BE2C (cell line): ENCODE results near the gene FAM107B.
"Not testable (repeated sequence)": the region's sequence is repeated elsewhere in the genome, so short reads cannot be mapped to it uniquely, and the experiment has no call there.

Experiments used
- DNase-seq: peaks from one replicate; pipeline ENCODE4 v3.0.0-alpha.2; 2020
- H3K27me3 ChIP-seq: fragments of 250-450 bp; sonication (Bioruptor Pico); 2 replicates; pipeline ENCODE4 v1.5.1; 2020; ENCODE audit warnings: mild to moderate bottlenecking
- H3K36me3 ChIP-seq: fragments of 250-450 bp; sonication (Bioruptor Pico); 2 replicates; pipeline ENCODE4 v1.5.1; 2020; ENCODE audit warnings: mild to moderate bottlenecking
- H3K4me1 ChIP-seq: fragments of 250-450 bp; sonication (Bioruptor Pico); 2 replicates; pipeline ENCODE4 v1.5.1; 2020
- H3K4me3 ChIP-seq: 2 replicates; pipeline ENCODE4 v1.5.1; 2011; ENCODE audit warnings: low read depth, low read length
- H3K9me3 ChIP-seq: fragments of 250-450 bp; sonication (Bioruptor Pico); 2 replicates; pipeline ENCODE4 v1.5.1; 2020
- TF ChIP-seq, protein P1 (sequence below): IDR thresholded peaks from 2 replicates; pipeline ENCODE4 v1.5.1; 2012; ENCODE audit warnings: mild to moderate bottlenecking, low read depth, low read length

FAM107B gene

DNA sequence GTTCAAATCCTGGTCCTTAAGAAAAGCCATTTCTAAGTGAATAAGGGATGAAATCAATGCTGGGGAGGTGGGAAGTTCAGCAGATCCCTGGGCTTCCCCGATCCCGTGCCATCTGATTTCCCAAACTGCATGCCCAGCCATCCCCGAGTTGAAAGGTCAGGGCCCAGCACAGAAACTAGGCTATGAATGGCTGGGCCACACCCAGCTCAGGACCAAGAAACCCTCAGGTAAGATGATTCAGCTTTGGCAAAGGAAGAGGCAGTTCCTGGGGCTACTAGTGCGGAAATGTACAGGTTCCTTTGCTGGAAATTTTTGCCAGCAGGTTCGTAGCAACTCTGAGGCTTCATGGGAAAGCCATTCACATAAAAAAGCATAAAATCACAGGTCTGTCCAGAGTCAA, 182.7 kb downstream of the FAM107B start:
- TF ChIP-seq, protein P1, sequence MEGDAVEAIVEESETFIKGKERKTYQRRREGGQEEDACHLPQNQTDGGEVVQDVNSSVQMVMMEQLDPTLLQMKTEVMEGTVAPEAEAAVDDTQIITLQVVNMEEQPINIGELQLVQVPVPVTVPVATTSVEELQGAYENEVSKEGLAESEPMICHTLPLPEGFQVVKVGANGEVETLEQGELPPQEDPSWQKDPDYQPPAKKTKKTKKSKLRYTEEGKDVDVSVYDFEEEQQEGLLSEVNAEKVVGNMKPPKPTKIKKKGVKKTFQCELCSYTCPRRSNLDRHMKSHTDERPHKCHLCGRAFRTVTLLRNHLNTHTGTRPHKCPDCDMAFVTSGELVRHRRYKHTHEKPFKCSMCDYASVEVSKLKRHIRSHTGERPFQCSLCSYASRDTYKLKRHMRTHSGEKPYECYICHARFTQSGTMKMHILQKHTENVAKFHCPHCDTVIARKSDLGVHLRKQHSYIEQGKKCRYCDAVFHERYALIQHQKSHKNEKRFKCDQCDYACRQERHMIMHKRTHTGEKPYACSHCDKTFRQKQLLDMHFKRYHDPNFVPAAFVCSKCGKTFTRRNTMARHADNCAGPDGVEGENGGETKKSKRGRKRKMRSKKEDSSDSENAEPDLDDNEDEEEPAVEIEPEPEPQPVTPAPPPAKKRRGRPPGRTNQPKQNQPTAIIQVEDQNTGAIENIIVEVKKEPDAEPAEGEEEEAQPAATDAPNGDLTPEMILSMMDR = no peak
- no peak for DNase-seq
- H3K4me3 ChIP-seq = no peak overlapping the region

DNA sequence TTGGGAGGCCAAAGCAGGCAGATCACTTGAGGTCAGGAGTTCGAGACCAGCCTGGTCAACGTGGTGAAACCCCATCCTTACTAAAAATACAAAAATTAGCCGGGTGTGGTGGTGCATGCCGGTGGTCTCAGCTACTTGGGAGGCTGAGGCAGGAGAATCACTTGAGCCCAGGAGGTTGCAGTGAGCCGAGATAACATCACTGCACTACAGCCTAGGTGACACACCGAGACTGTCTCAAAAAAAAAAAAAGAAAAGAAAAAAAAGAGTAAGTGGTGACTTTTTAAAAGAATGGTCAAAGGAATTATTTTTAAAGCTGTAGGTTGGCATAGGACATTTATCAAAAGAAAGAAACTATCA, 185.8 kb downstream of the FAM107B start:
- Histone ChIP-seq H3K36me3 (peaks cover 12% of the 10 kb centered on the region), H3K4me1 (peaks cover 21% of the 10 kb centered on the region)

More for the DNA sequence above, 182.7 kb downstream of the FAM107B start:
- no peaks in the 10 kb centered on the region for H3K9me3 ChIP-seq
- H3K27me3 ChIP-seq = no peaks in the 10 kb centered on the region
- H3K36me3 ChIP-seq = peaks cover 17% of the 10 kb centered on the region
- H3K4me1 ChIP-seq = peaks cover 19% of the 10 kb centered on the region

DNA sequence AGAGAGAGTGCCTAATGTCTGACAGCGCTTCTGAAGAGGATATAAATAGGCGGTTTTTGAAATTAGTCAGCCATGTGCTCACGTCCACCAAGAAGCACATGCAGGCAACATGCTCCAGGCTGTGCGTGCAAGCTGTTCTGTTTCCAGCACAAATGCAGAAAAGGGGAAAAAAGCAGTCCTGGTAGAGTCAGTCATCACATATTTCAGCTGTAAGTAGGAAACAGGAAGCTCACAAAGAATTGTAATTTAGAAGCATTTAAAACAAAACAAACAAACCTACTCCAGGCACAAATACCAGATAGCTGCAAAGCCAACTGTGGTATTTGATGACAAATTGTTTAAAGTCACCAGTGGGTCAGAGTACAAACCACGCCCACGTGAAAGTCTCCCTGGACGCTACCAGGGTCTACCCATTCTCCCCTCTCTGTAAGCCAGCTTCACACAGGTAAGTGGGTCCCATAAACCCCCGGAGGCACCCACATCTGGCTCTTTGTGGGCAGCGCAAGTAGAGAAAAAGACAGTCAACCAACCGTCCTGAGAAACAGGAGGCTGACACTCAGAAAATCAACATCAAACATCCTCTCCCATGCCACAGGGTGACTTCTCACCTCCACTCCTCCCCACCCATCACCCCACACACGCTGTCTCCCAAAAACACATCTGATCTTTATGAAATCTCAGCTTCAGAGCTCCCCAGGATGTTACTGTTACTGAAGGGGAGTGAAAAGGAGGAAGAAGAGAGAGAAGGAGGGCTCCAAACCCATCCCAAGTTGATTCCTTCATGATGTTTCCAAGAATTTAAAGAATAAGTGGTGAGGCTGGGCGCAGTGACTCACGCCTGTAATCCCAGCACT, 186.4 kb downstream of the FAM107B start:
- Histone ChIP-seq H3K9me3 (no peaks in the 10 kb centered on the region), H3K27me3 (no peaks in the 10 kb centered on the region), H3K4me1 (peaks cover 17% of the 10 kb centered on the region), H3K36me3 (peaks cover 12% of the 10 kb centered on the region), H3K4me3 (no peak overlapping the region)
- no peak for DNase-seq
- TF ChIP-seq, protein P1 = no peak

More for the DNA sequence above, 185.8 kb downstream of the FAM107B start:
- H3K4me3 ChIP-seq, DNase-seq, H3K9me3 ChIP-seq, H3K27me3 ChIP-seq: not testable (repeated sequence)

DNA sequence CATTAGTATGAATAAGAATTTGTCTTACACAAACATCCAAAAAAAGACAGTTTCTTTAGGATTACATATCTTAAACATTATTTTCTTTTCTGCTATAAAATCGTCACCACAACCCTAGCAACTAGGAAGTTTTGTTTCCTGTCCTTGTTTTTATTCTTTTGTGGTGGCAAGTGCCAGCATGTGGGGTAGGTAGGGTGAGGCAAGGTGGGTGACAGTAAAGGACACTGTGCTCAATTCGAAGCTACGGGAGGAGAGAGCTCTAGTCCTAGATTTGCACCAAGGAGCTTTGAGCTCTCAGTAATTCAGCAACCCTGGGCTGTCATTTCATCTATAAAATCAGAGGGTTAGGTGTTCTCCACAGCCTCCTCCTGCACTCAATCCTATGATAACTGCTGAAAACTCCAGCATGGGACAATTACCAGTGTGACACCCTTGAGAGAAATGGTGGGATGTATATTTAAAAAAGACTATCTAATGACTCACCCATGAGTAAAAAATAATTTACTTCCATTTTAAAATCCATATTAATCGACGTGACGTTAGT, 187.1 kb downstream of the FAM107B start:
- Histone ChIP-seq H3K4me1 (peaks cover 17% of the 10 kb centered on the region), H3K4me3 (no peak overlapping the region), H3K9me3 (no peaks in the 10 kb centered on the region), H3K27me3 (no peaks in the 10 kb centered on the region), H3K36me3 (peaks cover 10% of the 10 kb centered on the region)
- TF ChIP-seq, protein P1 = no peak
- no peak for DNase-seq

DNA sequence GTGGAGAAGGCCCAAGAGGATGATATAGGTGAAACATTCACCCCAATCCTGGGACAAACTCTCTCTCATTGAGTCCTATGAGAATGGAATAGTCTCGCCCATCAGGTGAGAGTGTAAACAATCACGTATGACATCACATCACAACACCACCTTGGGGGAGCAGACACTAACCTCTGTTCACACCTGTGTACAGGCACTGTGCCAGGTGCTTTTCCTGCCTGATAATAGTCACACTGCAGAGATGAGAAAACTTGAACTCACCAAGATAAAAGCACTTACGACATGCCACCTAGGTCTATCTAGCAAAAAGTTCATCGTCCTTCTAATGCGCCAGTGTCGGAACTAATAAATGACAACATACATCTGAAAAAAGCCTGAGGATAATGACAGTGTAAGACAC, 187.8 kb downstream of the FAM107B start:
- TF ChIP-seq, protein P1 = no peak
- Histone ChIP-seq H3K9me3 (no peaks in the 10 kb centered on the region), H3K36me3 (peaks cover 10% of the 10 kb centered on the region), H3K27me3 (no peaks in the 10 kb centered on the region), H3K4me3 (no peak overlapping the region), H3K4me1 (peaks cover 10% of the 10 kb centered on the region)
- DNase-seq = no peak

DNA sequence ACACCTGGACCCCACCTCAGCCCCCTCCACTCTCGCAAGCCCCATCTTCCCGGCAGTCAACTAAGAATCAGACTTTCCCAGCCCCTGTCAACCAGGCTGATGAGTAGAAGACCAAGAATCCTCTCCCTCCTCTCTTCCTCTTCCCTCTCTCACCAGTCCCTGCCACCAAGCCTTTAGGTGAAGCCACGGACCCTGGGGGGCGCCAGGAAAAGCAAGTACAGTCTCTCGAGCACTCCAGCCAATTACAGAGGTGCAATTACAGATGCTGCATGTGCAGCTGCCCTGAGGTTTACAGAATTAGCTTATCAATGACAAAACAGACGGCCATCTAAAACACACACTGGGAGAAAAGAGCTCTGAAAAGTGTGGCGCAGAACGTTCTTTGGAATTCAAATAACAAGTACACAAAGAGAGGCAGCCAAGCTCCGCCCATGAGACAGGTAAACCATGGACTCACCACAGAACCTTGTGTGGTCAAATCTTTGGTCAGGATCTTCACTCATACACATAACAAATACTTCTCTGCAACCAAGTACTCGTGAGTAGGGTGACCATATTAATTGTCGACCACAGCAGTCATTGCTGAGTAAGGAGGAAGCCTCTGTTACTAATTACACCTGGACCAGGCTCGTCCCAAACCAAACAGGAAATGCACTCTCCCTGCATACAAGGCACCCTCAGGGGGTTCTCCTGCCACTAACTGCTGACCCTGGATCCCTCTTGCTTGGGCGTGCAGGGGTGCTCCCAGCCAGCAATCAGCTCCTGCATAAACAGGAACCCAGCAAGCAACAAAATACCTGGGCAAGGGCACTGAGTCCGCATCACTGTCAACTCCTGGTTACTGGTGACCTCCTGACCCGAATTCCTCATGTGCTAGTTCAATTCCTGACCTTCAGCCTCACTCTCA, 189.2 kb downstream of the FAM107B start:
- H3K27me3 ChIP-seq = no peaks in the 10 kb centered on the region
- peaks cover 7% of the 10 kb centered on the region for H3K4me1 ChIP-seq
- H3K36me3 ChIP-seq = peaks cover 10% of the 10 kb centered on the region
- H3K4me3 ChIP-seq = no peak overlapping the region
- H3K9me3 ChIP-seq = no peaks in the 10 kb centered on the region
- no peak for DNase-seq
- TF ChIP-seq, protein P1 = no peak
